Astrocyte (in vitro differentiated cells and primary cell): ENCODE results near the gene GAS6. TPM values are rescaled to one million over a fixed set of nuclear protein-coding genes. Genes with fewer than 3 reads are reported as not detected.

Experiments used
- DNase-seq: peaks from one replicate; pipeline ENCODE4 v3.0.0-alpha.2; 2010; ENCODE audit warnings: low read depth
- FAIRE-seq: peaks from 2 replicates; lab custom pipeline; 2011; peaks lifted over from hg19 to GRCh38; lab: Jason Lieb, UNC
- H2AFZ ChIP-seq: 2 replicates; pipeline ENCODE4 v1.6.0; 2012; ENCODE audit warnings: low read depth, low read length, inconsistent platforms
- H3K27ac ChIP-seq: 2 replicates; pipeline ENCODE4 v1.5.1; 2011; ENCODE audit warnings: low read depth, low read length, inconsistent platforms
- H3K27me3 ChIP-seq: 2 replicates; pipeline ENCODE4 v1.6.0; 2011; ENCODE audit warnings: low read length, inconsistent platforms; ENCODE audit not compliant: insufficient read depth
- H3K36me3 ChIP-seq: 2 replicates; pipeline ENCODE4 v1.5.1; 2011; ENCODE audit warnings: low read length, inconsistent platforms; ENCODE audit not compliant: insufficient read depth
- H3K4me1 ChIP-seq: 2 replicates; pipeline ENCODE4 v1.5.1; 2011; ENCODE audit warnings: low read length, inconsistent platforms; ENCODE audit not compliant: insufficient read depth
- H3K4me2 ChIP-seq: 2 replicates; pipeline ENCODE4 v1.6.0; 2012; ENCODE audit warnings: low read length, inconsistent platforms
- H3K4me3 ChIP-seq: 2 replicates; pipeline ENCODE4 v1.5.1; 2011; ENCODE audit warnings: low read depth, mild to moderate bottlenecking, low read length, inconsistent platforms; ENCODE audit not compliant: insufficient read depth
- H3K79me2 ChIP-seq: 2 replicates; pipeline ENCODE4 v1.6.0; 2012; ENCODE audit warnings: mild to moderate bottlenecking, low read length, inconsistent platforms; ENCODE audit not compliant: insufficient read depth
- H3K9ac ChIP-seq: 2 replicates; pipeline ENCODE4 v1.6.0; 2012; ENCODE audit warnings: mild to moderate bottlenecking, low read length, inconsistent platforms
- H3K9me3 ChIP-seq: 2 replicates; pipeline ENCODE4 v1.5.1; 2012; ENCODE audit warnings: low read depth, mild to moderate bottlenecking, low read length, inconsistent platforms; ENCODE audit not compliant: insufficient read depth
- H4K20me1 ChIP-seq: 2 replicates; pipeline ENCODE4 v1.6.0; 2012; ENCODE audit warnings: low read length, inconsistent platforms; ENCODE audit not compliant: insufficient read depth
- H3K27ac Mint-ChIP-seq: one replicate; pipeline ENCODE4 v1.8.0; 2021; ENCODE audit warnings: mild to moderate bottlenecking, mixed read lengths; ENCODE audit not compliant: unreplicated experiment
- H3K27me3 Mint-ChIP-seq: one replicate; pipeline ENCODE4 v1.8.0; 2021; ENCODE audit warnings: low read depth, mixed read lengths; ENCODE audit not compliant: unreplicated experiment
- H3K36me3 Mint-ChIP-seq: one replicate; pipeline ENCODE4 v1.8.0; 2021; ENCODE audit warnings: low read depth, mixed read lengths; ENCODE audit not compliant: unreplicated experiment
- H3K4me1 Mint-ChIP-seq: one replicate; pipeline ENCODE4 v1.8.0; 2021; ENCODE audit warnings: low read depth, mixed read lengths; ENCODE audit not compliant: unreplicated experiment
- H3K4me3 Mint-ChIP-seq: one replicate; pipeline ENCODE4 v1.8.0; 2021; ENCODE audit warnings: mild to moderate bottlenecking, moderate library complexity, mixed read lengths; ENCODE audit not compliant: unreplicated experiment
- H3K9me3 Mint-ChIP-seq: one replicate; pipeline ENCODE4 v1.8.0; 2021; ENCODE audit warnings: mild to moderate bottlenecking, mixed read lengths; ENCODE audit not compliant: unreplicated experiment
- EZH2 ChIP-seq: IDR thresholded peaks from 2 replicates; pipeline ENCODE4 v1.6.1; 2012; ENCODE audit warnings: mild to moderate bottlenecking, low read length, inconsistent platforms; ENCODE audit not compliant: insufficient read depth
- total RNA-seq: library from RNA; stranded (reverse); gene quantifications from 2 replicates; pipeline ENCODE4 v1.2.1, GENCODE V29; 2021
- TF ChIP-seq, protein P1 (sequence below): IDR thresholded peaks from 2 replicates; pipeline ENCODE4 v1.5.1; 2011; ENCODE audit warnings: low read depth, mild to moderate bottlenecking, inconsistent platforms, low read length, moderate library complexity; ENCODE audit not compliant: insufficient read depth

Gene GAS6
- total RNA-seq, 1 donor from 2014 or later: 287 TPM

GRCh38 chr13:113837560-113838355 lies 26.1 kb downstream of the GAS6 start:
- Histone ChIP-seq H3K27ac (peak overlapping the region; percentile 98), H3K4me3 (peak overlapping the region; percentile 47), H3K79me2 (peaks cover 27% of the 10 kb centered on the region), H3K36me3 (peaks cover 4% of the 10 kb centered on the region), H2AFZ (peak overlapping the region; percentile 38), H3K9ac (peak overlapping the region; percentile 87), H4K20me1 (no peaks in the 10 kb centered on the region), H3K4me2 (peak overlapping the region; percentile 79), H3K4me1 (peaks cover 41% of the 10 kb centered on the region), H3K9me3 (no peaks in the 10 kb centered on the region), H3K27me3 (no peaks in the 10 kb centered on the region)
- peak overlapping the region; percentile 100 for H3K27ac Mint-ChIP-seq
- peaks cover 17% of the 10 kb centered on the region for H3K4me1 Mint-ChIP-seq
- no peaks in the 10 kb centered on the region for H3K27me3 Mint-ChIP-seq
- peak; percentile 98 for DNase-seq
- FAIRE-seq: peak; percentile 78
- TF ChIP-seq, protein P1, sequence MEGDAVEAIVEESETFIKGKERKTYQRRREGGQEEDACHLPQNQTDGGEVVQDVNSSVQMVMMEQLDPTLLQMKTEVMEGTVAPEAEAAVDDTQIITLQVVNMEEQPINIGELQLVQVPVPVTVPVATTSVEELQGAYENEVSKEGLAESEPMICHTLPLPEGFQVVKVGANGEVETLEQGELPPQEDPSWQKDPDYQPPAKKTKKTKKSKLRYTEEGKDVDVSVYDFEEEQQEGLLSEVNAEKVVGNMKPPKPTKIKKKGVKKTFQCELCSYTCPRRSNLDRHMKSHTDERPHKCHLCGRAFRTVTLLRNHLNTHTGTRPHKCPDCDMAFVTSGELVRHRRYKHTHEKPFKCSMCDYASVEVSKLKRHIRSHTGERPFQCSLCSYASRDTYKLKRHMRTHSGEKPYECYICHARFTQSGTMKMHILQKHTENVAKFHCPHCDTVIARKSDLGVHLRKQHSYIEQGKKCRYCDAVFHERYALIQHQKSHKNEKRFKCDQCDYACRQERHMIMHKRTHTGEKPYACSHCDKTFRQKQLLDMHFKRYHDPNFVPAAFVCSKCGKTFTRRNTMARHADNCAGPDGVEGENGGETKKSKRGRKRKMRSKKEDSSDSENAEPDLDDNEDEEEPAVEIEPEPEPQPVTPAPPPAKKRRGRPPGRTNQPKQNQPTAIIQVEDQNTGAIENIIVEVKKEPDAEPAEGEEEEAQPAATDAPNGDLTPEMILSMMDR: no peak
- no peak for TF ChIP-seq EZH2
- H3K36me3 Mint-ChIP-seq: peaks cover 12% of the 10 kb centered on the region
- H3K4me3 Mint-ChIP-seq: peak overlapping the region; percentile 78
- no peaks in the 10 kb centered on the region for H3K9me3 Mint-ChIP-seq

DNA sequence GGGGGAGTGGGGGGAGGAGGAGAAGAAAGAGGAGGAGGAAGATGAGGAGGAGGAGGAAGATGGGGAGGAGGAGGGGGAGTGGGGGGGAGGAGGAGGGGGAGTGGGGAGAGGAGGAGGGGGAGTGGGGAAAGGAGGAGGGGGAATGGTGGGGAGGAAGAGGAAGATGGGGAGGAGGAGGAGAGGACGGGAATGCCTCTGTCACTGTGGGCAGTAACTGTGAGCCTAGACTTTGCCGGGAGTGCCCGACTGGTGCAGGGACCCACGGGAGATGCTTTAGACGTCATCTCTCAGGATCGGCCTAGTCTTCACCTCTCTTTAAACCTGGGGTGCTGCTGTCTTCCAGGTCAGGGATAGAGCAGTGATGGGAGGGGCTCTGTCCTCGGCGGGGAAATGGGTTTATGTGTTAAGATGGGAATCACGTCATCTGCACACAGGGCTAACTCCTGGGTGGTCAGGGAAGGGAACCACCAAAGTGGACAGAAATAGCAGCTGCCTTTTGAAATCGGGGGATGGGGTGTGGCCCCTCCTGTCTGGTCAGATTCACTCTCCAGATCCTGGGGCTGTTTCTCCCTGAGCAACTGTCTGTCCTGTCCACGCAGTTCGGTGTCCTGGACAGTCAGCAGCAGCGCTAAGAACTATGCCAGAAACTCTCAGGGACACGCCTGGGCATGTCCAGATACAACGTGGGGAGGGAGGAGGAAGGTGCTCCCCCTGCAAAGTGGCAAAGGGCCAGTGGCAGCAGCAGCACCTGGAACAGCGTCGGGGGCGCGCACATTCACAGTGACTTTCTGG lies 26.9 kb downstream of the GAS6 start:
- peaks cover 41% of the 10 kb centered on the region for H3K4me1 ChIP-seq
- H3K4me3 Mint-ChIP-seq: peak overlapping the region; percentile 60
- H3K79me2 ChIP-seq: peaks cover 27% of the 10 kb centered on the region

More for the DNA sequence above, 26.9 kb downstream of the GAS6 start:
- H3K4me1 Mint-ChIP-seq: peaks cover 14% of the 10 kb centered on the region
- H3K9me3 ChIP-seq: no peaks in the 10 kb centered on the region
- H3K27ac Mint-ChIP-seq: peak overlapping the region; percentile 100
- H3K4me3 ChIP-seq: no peak overlapping the region
- peak; percentile 87 for DNase-seq
- H3K9ac ChIP-seq: peak overlapping the region; percentile 87
- peaks cover 8% of the 10 kb centered on the region for H3K36me3 Mint-ChIP-seq
- FAIRE-seq: peak; percentile 82
- peak overlapping the region; percentile 79 for H3K4me2 ChIP-seq
- TF ChIP-seq, protein P1: no peak
- TF ChIP-seq EZH2: no peak
- no peaks in the 10 kb centered on the region for H3K9me3 Mint-ChIP-seq
- H4K20me1 ChIP-seq: no peaks in the 10 kb centered on the region
- H2AFZ ChIP-seq: peak overlapping the region; percentile 38
- no peaks in the 10 kb centered on the region for H3K27me3 ChIP-seq
- H3K27me3 Mint-ChIP-seq: no peaks in the 10 kb centered on the region
- H3K36me3 ChIP-seq: peaks cover 4% of the 10 kb centered on the region
- H3K27ac ChIP-seq: peak overlapping the region; percentile 98
